ENCODE results near the gene ZC3H7A. TPM values are rescaled to one million over a fixed set of nuclear protein-coding genes. Genes with fewer than 3 reads are reported as not detected.

The ZC3H7A gene
- total RNA-seq, 1 donor from 2014 or later = 66.5 TPM

- Mint-ChIP-seq H3K27ac (ENCODE audit: unreplicated experiment) (no peak overlapping the region), H3K9me3 (no peaks in the 10 kb centered on the region), H3K4me3 (no peak overlapping the region), H3K36me3 (ENCODE audit: low read depth) (no peaks in the 10 kb centered on the region), H3K4me1 (peaks cover 25% of the 10 kb centered on the region), H3K27me3 (ENCODE audit: low read depth) (no peaks in the 10 kb centered on the region)
- no peak for DNase-seq (ENCODE audit: low read depth, low spot score)
- TF ChIP-seq CTCF (conservative IDR thresholded peaks at IDR 0.05) = no peak
These were observed 61.3 kb downstream of the ZC3H7A start for GRCh38 chr16:11735787-11736186.

- Mint-ChIP-seq H3K27ac (ENCODE audit: unreplicated experiment) (no peak overlapping the region), H3K4me3 (no peak overlapping the region), H3K27me3 (ENCODE audit: low read depth) (no peaks in the 10 kb centered on the region), H3K9me3 (no peaks in the 10 kb centered on the region), H3K36me3 (ENCODE audit: low read depth) (no peaks in the 10 kb centered on the region), H3K4me1 (peaks cover 16% of the 10 kb centered on the region)
- TF ChIP-seq CTCF (conservative IDR thresholded peaks at IDR 0.05) = no peak
- DNase-seq (ENCODE audit: low read depth, low spot score) = no peak
These were observed 62.4 kb downstream of the ZC3H7A start for GRCh38 chr16:11734653-11735043.

DNA sequence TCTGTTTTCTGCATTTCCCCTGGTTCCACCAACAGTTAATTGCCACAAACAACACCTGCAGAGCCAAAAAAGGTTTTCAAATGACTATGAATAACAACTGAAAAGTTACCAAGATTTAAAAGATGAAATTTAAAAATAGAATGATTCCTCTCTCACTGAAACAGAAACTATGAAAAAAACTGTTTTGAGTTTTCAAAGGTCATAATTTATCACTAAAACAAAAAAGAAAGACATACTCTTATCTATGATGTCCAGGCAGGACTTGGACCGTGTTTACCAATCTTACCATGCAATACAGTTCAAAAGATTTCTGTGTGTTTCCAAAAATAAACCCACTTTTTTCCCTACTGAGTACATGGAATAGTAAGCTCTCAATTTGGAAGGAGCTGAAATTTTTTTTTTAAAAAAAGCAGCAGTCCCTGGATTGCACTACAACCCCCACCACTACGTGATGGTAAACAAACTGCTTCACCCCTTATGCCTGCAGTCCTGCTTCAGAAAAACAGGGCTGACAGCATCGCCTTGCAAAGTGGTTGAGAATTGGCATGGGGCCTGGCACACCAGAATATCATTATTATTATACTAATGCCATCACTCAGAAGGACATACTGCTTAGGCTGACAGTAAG lies 62.9 kb downstream of the ZC3H7A start:
- H3K27me3 Mint-ChIP-seq (ENCODE audit: low read depth) = no peaks in the 10 kb centered on the region
- no peaks in the 10 kb centered on the region for H3K9me3 Mint-ChIP-seq
- H3K4me1 Mint-ChIP-seq = peaks cover 11% of the 10 kb centered on the region
- no peak overlapping the region for H3K27ac Mint-ChIP-seq (ENCODE audit: unreplicated experiment)
- H3K4me3 Mint-ChIP-seq = no peak overlapping the region
- DNase-seq (ENCODE audit: low read depth, low spot score) = no peak
- no peak for TF ChIP-seq CTCF (conservative IDR thresholded peaks at IDR 0.05)
- no peaks in the 10 kb centered on the region for H3K36me3 Mint-ChIP-seq (ENCODE audit: low read depth)

- no peaks in the 10 kb centered on the region for H3K27me3 Mint-ChIP-seq (ENCODE audit: low read depth)
- peaks cover 6% of the 10 kb centered on the region for H3K4me1 Mint-ChIP-seq
- no peak overlapping the region for H3K4me3 Mint-ChIP-seq
- TF ChIP-seq CTCF (conservative IDR thresholded peaks at IDR 0.05) = no peak
- no peak overlapping the region for H3K27ac Mint-ChIP-seq (ENCODE audit: unreplicated experiment)
- peaks cover 3% of the 10 kb centered on the region for H3K36me3 Mint-ChIP-seq (ENCODE audit: low read depth)
- DNase-seq (ENCODE audit: low read depth, low spot score) = no peak
- no peaks in the 10 kb centered on the region for H3K9me3 Mint-ChIP-seq
These were observed 65.8 kb downstream of the ZC3H7A start for GRCh38 chr16:11731222-11731621.

- H3K9me3 Mint-ChIP-seq = no peaks in the 10 kb centered on the region
- H3K36me3 Mint-ChIP-seq (ENCODE audit: low read depth) = peaks cover 3% of the 10 kb centered on the region
- TF ChIP-seq CTCF (conservative IDR thresholded peaks at IDR 0.05) = no peak
- H3K27ac Mint-ChIP-seq (ENCODE audit: unreplicated experiment) = peak overlapping the region; percentile 61
- no peak overlapping the region for H3K4me3 Mint-ChIP-seq
- DNase-seq (ENCODE audit: low read depth, low spot score) = no peak
- H3K4me1 Mint-ChIP-seq = peaks cover 6% of the 10 kb centered on the region
- H3K27me3 Mint-ChIP-seq (ENCODE audit: low read depth) = no peaks in the 10 kb centered on the region
These were observed 67.3 kb downstream of the ZC3H7A start for GRCh38 chr16:11729787-11730186.

All from neural crest cell (in vitro differentiated cells).